HEK293T (cell line): Measurements from ENCODE around the gene ATP1A2.

Experiments used
- ARNT ChIP-seq: fragments of 450-650 bp; IDR thresholded peaks from 2 replicates; pipeline ENCODE4 v1.6.1; 2017; ENCODE audit warnings: mild to moderate bottlenecking
- BHLHE40 ChIP-seq: fragments of 450-650 bp; IDR thresholded peaks from 2 replicates; pipeline ENCODE4 v1.6.1; 2016; ENCODE audit warnings: mild to moderate bottlenecking, moderate library complexity, borderline replicate concordance
- ELF4 ChIP-seq: fragments of 450-650 bp; IDR thresholded peaks from 2 replicates; pipeline ENCODE4 v1.6.1; 2017; ENCODE audit warnings: antibody characterized with exemption
- PKNOX1 ChIP-seq: fragments of 450-650 bp; IDR thresholded peaks from 2 replicates; pipeline ENCODE4 v1.6.1; 2016
- SP1 ChIP-seq: fragments of 450-650 bp; IDR thresholded peaks from 2 replicates; pipeline ENCODE4 v1.6.1; 2017
- ZNF384 ChIP-seq: fragments of 450-650 bp; IDR thresholded peaks from 2 replicates; pipeline ENCODE4 v1.6.1; 2016

- no peak for TF ChIP-seq ARNT
- TF ChIP-seq ELF4, result no peak
- no peak for TF ChIP-seq BHLHE40
- no peak for TF ChIP-seq ZNF384
- TF ChIP-seq PKNOX1, result no peak
- TF ChIP-seq SP1, result no peak
These were observed 3.2 kb upstream of the ATP1A2 start for GRCh38 chr1:160112357-160112756.
